Adrenal gland (tissue), 19 donors: Measurements from ENCODE around the gene HLA-C. TPM values are rescaled to one million over a fixed set of nuclear protein-coding genes. Genes with fewer than 3 reads are reported as not detected.

Experiments
- DNase-seq, 7 donors: peaks; one replicate each; pipeline ENCODE4 v3.0.0-alpha.2; 2019 to 2020
- H3K27ac ChIP-seq, 5 donors: fragments of 200-600 bp; sonication (generic) in 4 of 5; 1 replicate in 3 of 5; 2 replicates in 2 of 5; pipeline versions ENCODE4 v1.5.1 to v1.8.0; 2016 to 2020; ENCODE audit warnings: mild to moderate bottlenecking in 1 of 5
- H3K27me3 ChIP-seq: fragments of 200-600 bp; 2 replicates; pipeline ENCODE4 v1.8.0; 2021
- H3K36me3 ChIP-seq, 2 donors: fragments of 200-600 bp; replicated peaks in 1 of 2; 1 replicate in 1 of 2; 2 replicates in 1 of 2; pipeline versions ENCODE4 v1.5.1 to v1.8.0; 2018 to 2022
- H3K4me1 ChIP-seq, 2 donors: fragments of 200-600 bp; replicated peaks in 1 of 2; 1 replicate in 1 of 2; 2 replicates in 1 of 2; pipeline versions ENCODE4 v1.5.1 to v1.8.0; 2018 to 2021
- H3K4me3 ChIP-seq, 4 donors: fragments of 200-600 bp; sonication (generic) in 3 of 4; one replicate each; pipeline ENCODE4 v1.5.1; 2016 to 2018
- H3K9me3 ChIP-seq, 3 donors: fragments of 200-600 bp; sonication (generic) in 1 of 3; replicated peaks in 1 of 3; 1 replicate in 2 of 3; 2 replicates in 1 of 3; pipeline versions ENCODE4 v1.5.1 to v1.8.0; 2016 to 2021
- CTCF ChIP-seq, 6 experiments: fragments of 450-650 bp in 4 of 6; fragments of 200-600 bp in 2 of 6; sonication (generic) in 1 of 6; IDR thresholded peaks; 1 replicate in 5 of 6; 2 replicates in 1 of 6; pipeline versions ENCODE4 v1.5.1 to v1.8.0; 2016 to 2021; ENCODE audit warnings: antibody characterized with exemption in 6 of 6, mild to moderate bottlenecking in 2 of 6, moderate library complexity in 1 of 6
- POLR2A ChIP-seq, 2 donors: fragments of 450-650 bp; IDR thresholded peaks; one replicate each; pipeline ENCODE4 v1.6.1; 2017; ENCODE audit warnings: antibody characterized with exemption in 2 of 2, mild to moderate bottlenecking in 2 of 2, moderate library complexity in 1 of 2
- WGBS, 4 donors: extraction: QIAGEN DNeasy Blood & Tissue Kit in 2 of 4; methylation state at CpG; one replicate each; pipeline versions ENCODE4 v1.1.5 to v1.1.7; 2013 to 2017; 5-methylcytosine and 5-hydroxymethylcytosine counted together
- intact Hi-C, 2 donors: fragments of 100-400 bp; cut with DNase I; formaldehyde crosslinking; loops; one replicate each; pipeline versions ENCODE4 v1.14.1 to v1.15.0; 2022 to 2023
- long read RNA-seq, 10 donors: library from polyadenylated mRNA in 3 of 10; unstranded in 2 of 10; stranded (forward) in 1 of 10; transcript quantifications; one replicate each; pipeline ENCODE4 v2.0.0 and lab custom pipeline, GENCODE V29; 2021 to 2026
- polyA plus RNA-seq, 3 donors: library from polyadenylated mRNA; stranded (reverse); fragments of 200-250 nt in 2 of 3; fragments of 350-450 nt in 1 of 3; fragmentation: Illumina TruSeq in 1 of 3; extraction: RNeasy Lipid Tissue Mini Kit (QIAGEN cat#74804) in 1 of 3; gene quantifications; one replicate each; pipeline ENCODE4 v1.2.3, GENCODE V29; 2013 to 2014
- total RNA-seq, 9 donors: library from RNA; depleted of rRNA in 4 of 9; stranded (reverse); fragments of >200 nt in 4 of 9; fragments of 120-200 nt in 1 of 9; fragmentation: NEBNext Ultra II Directional in 1 of 9; extraction: Animal tissue kit (Norgen Biotek cat#: 25700) in 1 of 9; gene quantifications; one replicate each; pipeline versions ENCODE4 v1.1.0 to v1.2.4, GENCODE V29; 2013 to 2023
- donor health status: healthy with polysubstance abuse.
- donor health status: Bipolar disorder and iron deficiency.
- donor health status: DM: yes; HTN: yes; CAD: no.
- donor health status: DM: no; HTN: no; CAD: no.
- donor health status: DM: no; HTN: no; CAD: no.
- donor health status: DM: yes; HTN: yes; CAD: no.

Gene HLA-C
- total RNA-seq, result 1,000 to 10,000 TPM in 1 of 9 donors, 100 to 1,000 TPM in 8; 214 to 1,851 (median 684) TPM
- 100 to 1,000 TPM; 157 to 323 (median 297) TPM for polyA plus RNA-seq
- long read RNA-seq, donor 1, transcript HLA-C-201 (8 exons, 1,536 nt), result major isoform, 61 of 134 reads
- long read RNA-seq, donor 1, partial matches to known transcripts, result 64 of 134 reads
- long read RNA-seq, donor 1, other reads (novel, unspliced or antisense), result 0 of 134 reads
- long read RNA-seq, donor 2, transcript HLA-C-208 (6 exons, 1,880 nt), result minor isoform, 12 of 80 reads
- long read RNA-seq, donor 2, transcript HLA-C-201 (8 exons, 1,536 nt), result major isoform, 36 of 80 reads
- long read RNA-seq, donor 2, partial matches to known transcripts, result 31 of 80 reads
- long read RNA-seq, donor 2, other reads (novel, unspliced or antisense), result 0 of 80 reads
- long read RNA-seq, donor 3, transcript HLA-C-207 (2 exons, 862 nt), result minor isoform, 6 of 35 reads
- long read RNA-seq, donor 3, transcript HLA-C-201 (8 exons, 1,536 nt), result major isoform, 19 of 35 reads
- long read RNA-seq, donor 3, partial matches to known transcripts, result 6 of 35 reads
- long read RNA-seq, donor 3, other reads (novel, unspliced or antisense), result 0 of 35 reads
- long read RNA-seq, donor 4, transcript HLA-C-201 (8 exons, 1,536 nt), result major isoform, 1,618 of 1,802 reads
- long read RNA-seq, donor 4, transcript HLA-C-203 (8 exons, 1,554 nt), result minor isoform, 49 of 1,802 reads
- long read RNA-seq, donor 4, transcript HLA-C-208 (6 exons, 1,880 nt), result minor isoform, 6 of 1,802 reads
- long read RNA-seq, donor 4, partial matches to known transcripts, result 43 of 1,802 reads
- long read RNA-seq, donor 4, other reads (novel, unspliced or antisense), result 85 of 1,802 reads
- long read RNA-seq, donor 5, transcript HLA-C-201 (8 exons, 1,536 nt), result major isoform, 1,377 of 1,527 reads
- long read RNA-seq, donor 5, transcript HLA-C-208 (6 exons, 1,880 nt), result minor isoform, 31 of 1,527 reads
- long read RNA-seq, donor 5, partial matches to known transcripts, result 45 of 1,527 reads
- long read RNA-seq, donor 5, other reads (novel, unspliced or antisense), result 70 of 1,527 reads
- long read RNA-seq, donor 6, transcript HLA-C-208 (6 exons, 1,880 nt), result minor isoform, 7 of 586 reads
- long read RNA-seq, donor 6, transcript HLA-C-201 (8 exons, 1,536 nt), result major isoform, 520 of 586 reads
- long read RNA-seq, donor 6, partial matches to known transcripts, result 30 of 586 reads
- long read RNA-seq, donor 6, other reads (novel, unspliced or antisense), result 28 of 586 reads
- long read RNA-seq, donor 7, transcript HLA-C-201 (8 exons, 1,536 nt), result major isoform, 6 of 8 reads
- long read RNA-seq, donor 7, partial matches to known transcripts, result 0 of 8 reads
- long read RNA-seq, donor 7, other reads (novel, unspliced or antisense), result 0 of 8 reads
- long read RNA-seq, donor 8, transcript HLA-C-201 (8 exons, 1,536 nt), result major isoform, 34 of 50 reads
- long read RNA-seq, donor 8, transcript HLA-C-208 (6 exons, 1,880 nt), result minor isoform, 5 of 50 reads
- long read RNA-seq, donor 8, partial matches to known transcripts, result 7 of 50 reads
- long read RNA-seq, donor 8, other reads (novel, unspliced or antisense), result 0 of 50 reads
- long read RNA-seq, donor 9, transcript HLA-C-208 (6 exons, 1,880 nt), result minor isoform, 6 of 55 reads
- long read RNA-seq, donor 9, transcript HLA-C-201 (8 exons, 1,536 nt), result major isoform, 21 of 55 reads
- long read RNA-seq, donor 9, partial matches to known transcripts, result 22 of 55 reads
- long read RNA-seq, donor 9, other reads (novel, unspliced or antisense), result 0 of 55 reads
- long read RNA-seq, donor 10, partial matches to known transcripts, result 0 of 5 reads
- long read RNA-seq, donor 10, other reads (novel, unspliced or antisense), result 0 of 5 reads

GRCh38 chr6:31271641-31272357 lies at the start of gene HLA-C:
Gene HLA-C, minus strand, starts transcription at chr6:31272092. Its CDS starts 21 bp downstream, at chr6:31272071.
- TF ChIP-seq CTCF (IDR thresholded peaks at IDR 0.05), result peak in 1 of 6 experiments; percentile 10
- TF ChIP-seq POLR2A (IDR thresholded peaks at IDR 0.05), result peak; percentile 73 to 95
- WGBS, 4 donors, result 0 to 3% (median 1%) methylated on average over 3 to 62 of the region's 62 CpGs
- peaks cover 0 to 4% of the 10 kb centered on the region in 2 donors for H3K4me1 ChIP-seq
- H3K27ac ChIP-seq, result peak within 1 kb of the TSS; percentile 68 to 99 (median 97)
- peaks cover 0 to 20% of the 10 kb centered on the region in 2 donors for H3K36me3 ChIP-seq
- H3K27me3 ChIP-seq, result no peaks in the 10 kb centered on the region
- intact Hi-C loops, result no loop called here
- no peaks in the 10 kb centered on the region for H3K9me3 ChIP-seq
- H3K4me3 ChIP-seq, result peak within 1 kb of the TSS; percentile 22 to 69 (median 41)
- DNase-seq, result peak; percentile 90 to 98 (median 96)

GRCh38 chr6:31321005-31321707 lies 49.3 kb upstream of the HLA-C start:
- Histone ChIP-seq H3K9me3 (no peaks in the 10 kb centered on the region), H3K4me1 (no peaks in the 10 kb centered on the region)

More at GRCh38 chr6:31321005-31321707, 49.3 kb upstream of the HLA-C start:
- Histone ChIP-seq H3K27me3 (peaks cover 4% of the 10 kb centered on the region), H3K27ac (no peak overlapping the region), H3K4me3 (no peak overlapping the region), H3K36me3 (no peaks in the 10 kb centered on the region)
- no peak for DNase-seq
- TF ChIP-seq POLR2A (IDR thresholded peaks at IDR 0.05), result no peak
- no peak for TF ChIP-seq CTCF (IDR thresholded peaks at IDR 0.05)
- intact Hi-C loops, result no loop called here
- WGBS, 4 donors, result 0 to 35% (median 29%) methylated on average over 1 of the region's 1 CpG
